NCI-H128 (cell line): ENCODE results near the gene HAL.

Source experiments
- DNase-seq: peaks from one replicate; lab custom pipeline; 2025; ENCODE audit not compliant: unreplicated experiment; lab: John Stamatoyannopoulos, UW

Gene HAL, protein sequence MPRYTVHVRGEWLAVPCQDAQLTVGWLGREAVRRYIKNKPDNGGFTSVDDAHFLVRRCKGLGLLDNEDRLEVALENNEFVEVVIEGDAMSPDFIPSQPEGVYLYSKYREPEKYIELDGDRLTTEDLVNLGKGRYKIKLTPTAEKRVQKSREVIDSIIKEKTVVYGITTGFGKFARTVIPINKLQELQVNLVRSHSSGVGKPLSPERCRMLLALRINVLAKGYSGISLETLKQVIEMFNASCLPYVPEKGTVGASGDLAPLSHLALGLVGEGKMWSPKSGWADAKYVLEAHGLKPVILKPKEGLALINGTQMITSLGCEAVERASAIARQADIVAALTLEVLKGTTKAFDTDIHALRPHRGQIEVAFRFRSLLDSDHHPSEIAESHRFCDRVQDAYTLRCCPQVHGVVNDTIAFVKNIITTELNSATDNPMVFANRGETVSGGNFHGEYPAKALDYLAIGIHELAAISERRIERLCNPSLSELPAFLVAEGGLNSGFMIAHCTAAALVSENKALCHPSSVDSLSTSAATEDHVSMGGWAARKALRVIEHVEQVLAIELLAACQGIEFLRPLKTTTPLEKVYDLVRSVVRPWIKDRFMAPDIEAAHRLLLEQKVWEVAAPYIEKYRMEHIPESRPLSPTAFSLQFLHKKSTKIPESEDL

DNA sequence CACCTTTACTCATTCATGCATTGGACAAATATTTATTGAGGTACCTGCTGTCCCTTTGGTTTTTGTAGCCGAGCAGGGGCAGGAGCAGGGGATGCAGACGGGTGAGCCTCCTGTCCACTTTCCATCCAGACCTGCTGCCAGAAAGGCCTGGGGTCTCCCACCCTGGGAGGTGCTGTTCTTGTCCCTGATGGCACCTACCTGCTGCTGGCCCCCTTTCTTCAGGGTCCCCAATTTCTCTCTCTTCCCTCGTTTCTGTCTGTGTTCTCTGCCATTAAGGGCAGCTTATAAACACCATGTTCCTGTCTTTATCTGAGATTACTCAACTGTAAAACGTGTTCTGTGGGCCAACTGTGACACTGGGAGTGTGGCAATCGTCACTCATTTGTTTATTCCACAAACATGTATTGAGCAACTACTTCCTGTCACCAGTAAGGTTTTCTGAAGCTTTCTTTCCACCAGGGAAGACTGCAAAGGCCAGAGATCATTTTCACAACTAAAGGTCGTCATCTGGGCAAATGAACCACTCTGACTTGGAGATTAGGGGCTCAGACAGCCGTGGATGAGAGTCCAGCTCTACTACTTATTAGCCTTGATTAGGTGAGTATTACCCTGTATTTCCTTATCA is at the start of gene HAL:
TSS of gene HAL (minus strand) at position 311 of the 625 bp plus-strand sequence. CDS start 434 bp downstream, outside the sequence.
- no peak for DNase-seq

DNA sequence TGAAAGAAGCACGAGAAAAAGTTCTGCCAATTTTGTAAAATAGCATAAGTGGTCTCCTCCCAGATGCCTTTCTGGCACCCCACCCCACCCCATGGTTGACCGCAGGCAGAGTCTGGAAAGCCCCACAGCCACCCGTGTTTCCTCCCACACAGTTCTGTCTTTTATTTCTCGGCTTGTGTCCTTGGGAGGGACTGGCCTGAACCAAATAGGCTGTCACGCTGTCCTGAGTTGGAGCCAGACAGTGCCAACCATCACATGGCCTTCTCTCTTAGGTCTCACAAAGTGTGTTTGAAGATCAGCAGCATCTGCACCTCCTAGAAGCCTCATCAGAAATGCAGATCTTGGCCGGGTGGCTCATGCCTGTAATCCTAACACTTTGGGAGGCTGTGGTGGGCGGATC is 49.4 kb upstream of the HAL start:
- DNase-seq: no peak

DNA sequence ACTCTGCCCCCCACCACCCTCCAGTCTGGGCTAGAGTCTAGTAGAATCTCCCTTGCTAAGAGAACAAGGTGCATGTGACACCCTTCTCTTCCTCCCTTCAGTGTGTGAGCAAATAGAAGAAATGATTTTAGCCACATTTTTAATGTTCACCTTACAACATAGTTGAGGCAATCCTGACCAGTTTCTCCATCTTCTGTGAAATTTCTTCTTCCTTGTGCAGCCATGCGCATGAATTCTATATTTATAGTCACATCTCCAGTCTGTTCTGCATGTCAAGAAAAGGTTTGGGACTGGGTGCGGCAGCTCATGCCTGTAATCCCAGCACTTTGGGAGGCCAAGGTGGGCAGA is 48.8 kb upstream of the HAL start:
- DNase-seq: no peak

DNA sequence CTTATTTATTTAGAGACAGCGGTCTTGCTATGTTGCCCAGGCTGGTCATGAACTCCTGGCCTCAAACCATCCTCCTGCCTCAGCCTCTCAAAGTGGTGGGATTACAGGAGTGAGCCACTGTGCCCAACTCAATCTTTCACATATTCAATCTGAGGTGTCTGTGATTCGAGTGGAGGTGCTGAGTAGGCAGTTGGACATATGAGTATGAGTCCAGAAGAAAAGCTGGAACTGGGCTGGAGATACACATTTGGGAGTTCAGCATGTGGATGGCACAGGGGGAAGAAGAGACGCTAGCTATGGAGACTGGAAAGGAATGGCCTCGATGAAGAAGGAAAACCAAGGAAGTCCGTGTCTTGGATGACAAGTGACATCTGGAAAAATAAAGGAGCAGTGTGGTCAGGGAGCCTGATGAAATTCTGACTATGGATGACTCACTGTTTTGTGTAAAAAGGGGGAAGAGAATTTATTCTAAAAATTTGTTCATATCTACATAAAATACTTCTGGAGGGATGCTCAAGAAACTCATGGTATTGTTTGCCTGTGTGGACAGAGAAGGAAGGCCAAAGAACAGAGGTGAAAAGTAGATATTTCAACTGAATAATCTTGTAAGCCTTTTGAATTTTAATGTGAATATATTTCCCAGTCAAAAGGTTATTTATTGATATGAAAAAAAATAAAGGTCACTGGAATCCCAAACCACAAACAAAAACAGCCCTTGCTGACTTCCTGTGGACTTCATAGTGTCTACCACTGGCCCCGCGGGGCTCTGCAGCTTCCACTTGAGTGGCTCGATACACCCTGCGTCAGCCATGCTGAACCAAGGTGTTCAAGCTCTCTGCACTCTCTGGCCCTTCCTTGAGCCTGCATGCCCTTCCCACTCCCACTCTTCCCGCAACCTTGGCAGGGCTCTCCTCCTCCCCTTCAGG is 48.1 kb upstream of the HAL start:
- no peak for DNase-seq

DNA sequence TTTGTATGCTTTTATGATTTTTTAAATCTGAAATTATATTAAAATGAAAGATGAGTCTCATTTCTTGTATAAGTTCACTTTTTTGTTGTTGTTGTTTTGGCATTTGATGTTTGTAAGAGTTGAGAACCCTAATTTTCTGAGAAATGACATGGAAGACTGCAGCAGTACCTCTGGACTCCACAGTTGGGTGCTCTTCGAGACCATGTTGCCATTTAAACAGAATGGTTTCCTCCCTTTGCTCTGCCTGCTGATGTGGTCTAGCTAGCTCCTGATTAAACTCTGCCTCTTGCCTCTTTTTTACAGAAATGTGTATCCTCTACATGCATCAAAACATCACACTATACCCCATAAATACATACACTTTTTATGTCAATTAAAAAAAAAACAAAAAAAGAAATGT is 45.0 kb upstream of the HAL start:
- no peak for DNase-seq

DNA sequence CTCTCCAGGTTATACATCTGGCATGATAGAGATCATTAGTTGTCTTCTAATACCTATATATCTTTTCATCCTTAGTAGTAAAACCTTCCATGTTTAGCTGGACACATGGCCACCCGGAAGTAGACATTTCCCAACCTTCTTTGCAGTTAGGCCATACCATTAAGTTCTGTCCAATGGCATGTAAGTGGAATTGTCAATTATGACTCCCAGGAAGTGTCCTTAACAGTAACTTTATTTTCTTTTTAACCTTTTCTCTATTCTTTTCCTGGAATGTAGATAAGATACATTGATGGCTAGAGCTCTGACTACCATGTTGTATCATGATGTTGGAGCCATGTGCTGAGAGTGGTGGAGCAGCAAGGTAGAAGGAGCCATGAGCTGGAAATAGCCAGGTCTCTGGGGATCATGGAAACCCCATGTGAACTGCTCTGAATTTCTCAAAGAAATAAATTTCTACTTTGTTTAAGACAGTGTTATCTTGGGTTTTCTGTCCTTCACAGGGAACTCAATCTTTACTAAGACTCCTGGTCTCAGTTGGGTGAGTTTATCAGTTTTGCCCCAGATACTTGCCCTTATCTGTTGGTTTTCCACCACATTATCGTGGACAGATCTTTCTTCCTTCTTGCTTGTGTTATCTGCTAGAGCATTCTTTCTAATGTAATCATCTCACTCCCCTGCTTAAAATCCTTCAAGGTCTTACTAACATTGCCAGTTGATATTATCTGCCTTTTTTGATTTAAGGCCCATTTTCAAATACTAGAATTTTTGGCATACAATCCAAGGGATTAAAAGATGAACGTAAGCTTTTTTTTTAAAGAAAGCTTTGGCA is 44.4 kb upstream of the HAL start:
- DNase-seq: no peak

DNA sequence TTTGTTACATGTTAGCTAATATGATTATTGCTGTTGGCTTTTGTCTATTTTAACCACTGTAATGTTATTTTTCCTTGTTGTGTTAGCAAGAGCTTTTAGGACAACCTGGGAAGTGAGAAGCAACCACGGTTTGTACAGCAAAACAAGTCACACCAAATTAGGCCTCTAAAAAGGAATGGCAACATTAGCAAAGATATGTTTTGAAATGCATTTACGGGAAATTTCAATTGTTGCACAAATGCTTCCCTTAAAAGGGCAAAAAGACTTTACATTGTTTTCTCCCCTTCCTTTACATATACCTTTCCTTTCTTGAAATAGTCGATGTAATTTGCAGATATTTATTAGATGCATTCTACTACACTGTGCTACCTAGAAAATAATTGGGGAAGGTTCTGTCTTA is 43.4 kb upstream of the HAL start:
- DNase-seq: no peak

DNA sequence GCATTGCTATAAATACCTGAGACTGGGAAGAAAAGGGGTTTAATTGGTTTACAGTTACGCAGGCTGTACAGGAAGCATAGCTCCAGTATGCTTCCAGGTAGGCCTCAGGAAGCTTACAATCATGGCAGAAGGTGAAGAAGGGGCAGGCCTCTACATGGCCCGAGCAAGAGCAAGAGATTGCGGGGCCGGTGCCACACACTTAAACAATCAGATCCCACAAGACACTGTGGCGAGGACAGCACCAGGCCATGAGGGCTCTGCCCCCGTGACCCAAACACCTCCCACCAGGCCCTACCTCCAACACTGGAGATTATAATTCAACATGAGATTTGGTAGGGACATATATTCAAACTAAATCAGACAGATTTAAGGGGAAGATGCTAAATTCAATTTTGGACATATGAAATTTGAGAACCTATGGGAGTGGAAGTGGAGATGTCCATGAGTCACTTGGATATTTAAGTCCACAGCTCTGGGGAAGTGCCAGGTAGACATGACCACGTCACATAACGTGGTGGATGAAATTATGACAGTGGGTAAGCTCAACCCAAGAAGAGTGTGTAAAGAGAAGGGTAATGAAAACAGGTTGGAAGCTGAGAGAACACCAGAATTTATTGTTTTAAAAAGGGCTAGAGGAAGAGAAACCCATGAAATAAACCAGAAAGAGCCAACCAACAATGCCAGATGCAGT is 40.8 kb upstream of the HAL start:
- no peak for DNase-seq

DNA sequence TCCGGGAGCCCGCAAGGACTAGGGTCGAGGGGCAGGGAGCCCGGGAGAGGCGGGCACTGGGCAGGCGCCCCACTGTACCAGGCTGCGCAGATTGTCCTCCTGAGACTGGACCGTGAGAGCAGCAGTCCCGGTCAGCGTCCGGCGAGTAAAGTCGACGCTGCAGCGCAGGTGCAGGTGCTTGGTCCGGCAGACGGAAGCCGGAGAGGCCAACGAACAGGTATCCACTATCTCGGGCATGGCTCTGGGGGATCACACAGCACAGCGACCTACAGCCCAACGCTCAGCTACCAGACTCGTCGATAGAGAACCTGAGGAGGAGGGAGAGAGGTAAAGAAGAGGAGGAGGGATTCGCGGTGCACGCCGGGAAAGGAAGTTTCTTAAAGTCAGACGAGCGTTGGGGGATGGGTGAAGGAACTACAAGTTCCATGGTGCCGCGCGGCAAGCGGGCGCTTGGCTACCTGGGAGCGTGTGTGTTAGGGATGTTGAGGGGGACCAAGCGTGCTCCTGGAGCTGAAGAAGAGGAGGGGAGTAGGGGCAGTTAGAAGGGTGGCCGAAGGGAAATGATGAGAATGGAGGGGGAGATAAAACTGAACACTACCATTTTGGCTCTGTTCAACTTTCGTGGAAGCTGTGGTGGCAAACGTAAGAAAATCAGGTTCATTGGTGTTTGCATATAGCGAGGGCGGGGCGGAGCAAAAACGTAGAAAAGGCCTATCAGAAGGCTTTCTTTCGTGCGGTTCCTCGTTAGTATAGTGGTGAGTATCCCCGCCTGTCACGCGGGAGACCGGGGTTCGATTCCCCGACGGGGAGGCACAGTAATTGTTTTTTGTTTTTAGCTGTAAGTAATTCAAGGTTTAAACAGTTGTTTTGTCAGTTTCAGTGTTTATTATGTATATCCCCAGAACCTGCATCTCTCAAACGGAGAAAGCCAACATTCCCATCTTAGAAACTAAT is 39.4 kb upstream of the HAL start, which contains the start of gene LTA4H:
TSS of gene LTA4H (minus strand) at position 305 of the 954 bp plus-strand sequence. CDS start at position 237, 68 bp downstream.
- DNase-seq: peak; percentile 96

DNA sequence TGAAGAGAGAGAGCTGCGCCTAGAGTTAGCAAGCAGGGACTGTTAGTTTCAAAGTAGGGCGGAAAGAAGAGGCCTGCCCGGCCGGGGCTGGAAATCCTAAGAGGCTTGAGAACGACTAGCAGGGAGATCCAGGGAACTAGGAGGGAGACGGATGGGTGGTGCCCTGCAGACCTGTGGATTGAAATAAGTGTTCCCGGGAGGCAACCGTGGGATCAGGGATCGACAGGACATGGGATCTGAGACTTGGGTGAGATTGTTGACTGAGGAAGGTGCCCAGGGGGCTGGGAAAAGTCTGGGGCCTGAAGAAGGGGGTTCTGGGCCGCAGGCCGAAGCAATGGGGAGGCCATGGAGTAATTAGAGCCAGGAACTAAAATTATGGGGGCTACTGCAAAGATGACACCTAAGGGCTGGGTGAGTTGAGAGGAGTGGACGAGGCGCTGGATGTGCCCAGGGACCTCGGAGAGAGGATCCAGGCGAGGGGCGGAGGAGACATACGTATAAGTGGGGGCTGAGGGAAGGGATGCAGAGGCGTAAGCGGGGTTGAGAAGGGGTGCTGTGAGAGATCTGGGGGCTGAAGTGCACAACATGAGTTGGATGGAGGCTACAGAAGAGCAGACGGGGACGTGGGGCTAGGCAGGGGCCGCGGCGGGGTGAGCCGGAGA is 38.6 kb upstream of the HAL start:
- DNase-seq: no peak

DNA sequence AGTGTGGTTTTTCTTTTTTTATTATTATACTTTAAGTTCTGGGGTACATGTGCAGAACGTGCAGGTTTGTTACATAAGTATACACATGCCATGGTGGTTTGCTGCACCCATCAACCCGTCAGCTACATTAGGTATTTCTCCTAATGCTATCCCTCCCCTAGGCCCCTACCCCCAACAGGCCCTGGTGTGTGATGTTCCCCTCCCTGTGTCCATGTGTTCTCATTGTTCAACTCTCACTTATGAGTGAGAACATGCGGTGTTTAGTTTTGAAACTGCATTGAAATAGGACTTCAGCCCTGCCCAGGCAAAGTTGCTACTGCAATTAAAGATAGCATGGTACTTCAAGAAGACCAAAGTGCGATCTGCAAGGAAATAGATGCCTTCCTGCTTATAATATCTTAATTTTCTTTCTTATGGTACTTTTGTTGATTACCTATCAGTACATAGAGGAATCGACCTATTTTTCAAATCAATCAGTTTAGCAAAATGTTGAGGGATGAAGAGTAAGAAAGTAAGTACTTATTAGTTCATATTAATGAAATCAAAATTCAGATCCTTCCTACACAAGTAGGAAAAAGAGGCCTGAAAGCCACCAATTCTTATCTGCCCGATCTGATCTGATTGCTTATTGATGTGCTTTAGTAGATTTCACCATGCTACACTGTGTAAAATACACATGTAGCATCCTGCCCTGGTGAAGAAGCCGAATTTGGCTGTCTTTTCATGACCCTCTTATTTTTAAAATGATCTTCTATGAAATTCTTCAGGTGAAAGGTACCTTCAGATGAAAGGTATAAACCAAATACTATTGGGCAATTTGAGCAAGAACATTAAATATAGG is 37.6 kb upstream of the HAL start:
- no peak for DNase-seq

DNA sequence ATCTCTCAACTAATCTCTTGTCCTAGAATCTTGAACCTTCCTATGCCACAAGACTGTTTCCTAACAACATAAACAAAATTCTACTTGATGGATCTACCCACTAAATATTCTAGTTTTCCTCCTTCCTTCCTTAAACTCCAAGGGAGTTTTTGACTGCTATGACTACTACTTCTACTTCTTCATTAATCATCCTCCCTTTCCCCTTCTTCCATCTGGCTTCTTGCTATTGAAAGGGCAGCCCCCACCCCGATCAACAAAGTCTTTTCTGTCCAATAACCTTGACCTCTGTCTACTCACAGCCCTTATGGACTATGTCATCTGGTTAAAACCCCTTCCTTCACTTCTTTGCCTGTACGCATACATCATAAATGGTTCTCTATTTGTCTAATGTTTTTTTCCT is 33.7 kb upstream of the HAL start:
- DNase-seq: no peak

DNA sequence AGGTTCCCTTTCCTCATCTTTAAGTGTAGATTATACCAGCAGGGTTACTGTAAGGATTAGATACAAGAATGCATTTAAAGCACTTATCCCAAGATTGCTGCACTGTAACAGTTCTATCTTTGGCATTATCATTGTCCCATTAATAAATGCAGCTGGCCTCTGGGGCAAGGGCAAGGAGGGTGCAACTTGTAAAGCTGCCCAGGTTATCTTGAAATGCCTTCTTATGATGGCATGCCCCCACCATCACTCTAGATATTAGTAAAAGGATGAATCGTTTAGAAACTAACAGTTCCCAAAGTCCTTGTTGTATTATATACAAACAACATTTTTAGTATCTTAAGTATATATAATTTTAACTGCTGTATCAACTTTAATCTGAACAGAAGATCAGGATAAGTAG is 32.4 kb upstream of the HAL start:
- DNase-seq: no peak

DNA sequence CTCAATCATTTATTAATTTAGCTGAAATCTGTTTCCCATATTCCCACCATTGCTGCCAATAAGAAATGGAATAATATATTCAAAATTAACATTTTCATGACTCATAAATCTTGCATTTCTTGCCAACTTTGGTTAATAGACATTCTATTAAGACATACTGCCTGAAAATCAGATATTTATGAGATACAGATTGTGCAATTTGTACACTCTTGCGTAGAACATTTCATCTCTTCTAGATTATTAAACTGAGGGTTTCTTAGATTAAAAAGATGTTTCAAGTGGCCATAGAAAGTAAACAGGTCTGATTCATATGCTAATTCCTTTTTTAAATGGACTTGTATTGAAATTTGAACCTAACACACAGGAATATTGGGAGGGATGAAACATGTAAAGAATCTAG is 30.2 kb upstream of the HAL start:
- DNase-seq: no peak

DNA sequence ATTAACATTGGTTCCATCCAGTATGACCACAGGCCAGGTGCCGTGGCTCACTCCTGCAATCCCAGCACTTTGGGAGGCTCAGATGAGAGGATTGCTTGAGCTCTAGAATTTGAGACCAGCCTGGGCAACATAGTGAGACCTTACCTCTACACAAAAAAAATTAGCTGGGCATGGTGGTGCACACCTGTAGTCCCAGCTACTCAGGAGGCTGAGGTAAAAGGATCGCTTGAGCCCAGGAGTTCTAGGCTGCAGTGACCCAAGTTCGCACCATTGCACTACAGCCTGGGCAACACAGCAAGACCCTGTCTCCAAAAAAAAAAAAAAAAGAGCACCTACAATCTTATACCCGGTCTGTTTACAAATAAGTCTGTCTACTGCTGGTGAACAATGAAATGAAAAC is 29.4 kb upstream of the HAL start:
- DNase-seq: no peak

DNA sequence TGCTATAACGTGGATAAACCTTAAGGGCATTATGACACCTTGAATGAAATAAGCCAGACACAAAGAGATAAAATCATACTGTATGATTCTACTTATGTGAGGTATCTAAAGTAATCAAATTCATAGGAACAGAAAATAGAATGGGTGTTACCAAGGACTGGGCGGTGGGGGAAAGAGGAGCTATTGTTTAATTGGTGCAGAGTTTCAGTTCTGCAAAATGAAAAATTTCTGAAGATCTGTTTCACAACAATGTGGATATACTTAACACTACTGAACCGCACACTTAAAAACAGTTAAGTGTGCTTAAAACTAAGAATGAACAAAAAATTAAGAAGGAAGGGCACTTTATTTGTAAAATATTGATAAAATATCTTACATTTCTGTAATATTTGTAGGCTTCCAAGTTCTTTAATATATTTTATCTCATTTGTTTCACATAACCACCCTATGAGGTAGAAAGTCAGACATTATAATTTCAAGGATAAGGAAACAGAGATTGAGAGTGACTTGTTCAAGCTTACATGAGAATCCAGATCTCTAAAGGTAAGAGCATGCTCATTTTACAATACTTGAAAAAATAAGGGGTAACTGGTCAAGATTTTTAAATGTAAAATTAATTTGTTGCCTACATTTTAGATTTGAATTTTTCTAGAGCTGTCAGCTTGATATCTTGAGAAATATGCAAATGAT is 24.3 kb upstream of the HAL start:
- no peak for DNase-seq

DNA sequence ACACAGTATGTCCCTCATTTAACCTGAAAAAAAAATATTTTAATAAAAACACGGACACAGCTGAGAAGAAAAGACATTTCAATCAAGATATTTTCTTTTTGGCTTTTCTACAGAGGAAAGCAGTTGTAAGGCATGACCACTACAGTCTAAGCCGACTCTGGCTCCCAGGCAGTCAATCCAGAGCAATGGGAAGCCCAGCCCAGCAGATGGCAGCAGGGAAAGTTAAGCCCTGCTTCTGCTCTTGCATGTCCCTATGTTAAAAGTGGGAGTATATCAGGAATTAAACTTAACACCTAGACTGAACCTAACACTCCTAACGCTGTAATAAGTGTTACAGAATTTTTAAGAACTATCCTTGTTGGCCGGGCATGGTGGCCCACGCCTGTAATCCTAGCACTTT is 19.5 kb upstream of the HAL start:
- no peak for DNase-seq
